Measurements from ENCODE around the gene ZNF189. TPM values are rescaled to one million over a fixed set of nuclear protein-coding genes. Genes with fewer than 3 reads are reported as not detected.

ZNF189 gene
- total RNA-seq, 1 donor from 2014 or later: 21.9 TPM

DNA sequence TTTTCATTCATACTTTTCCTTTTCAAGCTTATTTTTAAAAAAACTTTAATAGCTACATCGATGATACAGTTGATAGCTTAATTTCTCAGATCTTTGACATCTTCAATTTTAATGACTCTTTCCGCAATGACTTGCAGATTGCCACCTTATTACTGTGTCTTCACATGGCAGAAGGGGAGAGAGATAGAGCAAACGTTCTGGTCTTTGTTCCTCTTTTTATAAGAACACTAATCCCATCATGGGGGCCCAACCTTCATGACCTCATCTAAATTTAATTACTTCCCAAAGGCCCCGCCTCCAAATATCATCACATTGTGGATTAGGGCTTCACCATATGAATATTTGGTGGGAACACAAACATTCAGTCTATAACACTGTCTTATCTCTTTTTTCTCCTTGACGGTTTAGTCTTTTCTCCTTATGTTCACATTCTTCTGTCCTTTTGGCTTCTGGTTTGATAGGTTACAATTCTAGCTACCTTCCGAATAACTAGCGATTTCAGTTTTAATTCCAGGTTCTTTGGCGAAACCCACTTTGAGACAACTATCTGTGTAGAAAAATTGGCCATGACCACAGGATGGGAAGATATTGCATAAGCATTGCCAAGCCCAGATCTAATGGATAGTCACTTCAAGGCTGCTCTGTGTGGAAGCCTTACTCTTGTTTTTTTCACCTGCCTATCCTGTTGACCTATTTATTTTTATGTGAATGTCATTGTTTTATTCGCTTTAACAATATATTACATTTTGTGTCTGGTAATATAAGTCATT, 5.0 kb downstream of the ZNF189 start:
- peaks cover 37% of the 10 kb centered on the region for H3K9me3 ChIP-seq
- no peak overlapping the region for H3K27ac ChIP-seq
- ATAC-seq (no peak), DNase-seq (no peak)
- H3K4me1 ChIP-seq: peaks cover 19% of the 10 kb centered on the region
- intact Hi-C loops (cut with DNase I): no loop called here
- H3K36me3 ChIP-seq: peaks cover 81% of the 10 kb centered on the region
- H3K4me3 ChIP-seq: no peak overlapping the region
- no peak for TF ChIP-seq CTCF (IDR thresholded peaks at IDR 0.05)
- H3K27me3 ChIP-seq: no peaks in the 10 kb centered on the region

DNA sequence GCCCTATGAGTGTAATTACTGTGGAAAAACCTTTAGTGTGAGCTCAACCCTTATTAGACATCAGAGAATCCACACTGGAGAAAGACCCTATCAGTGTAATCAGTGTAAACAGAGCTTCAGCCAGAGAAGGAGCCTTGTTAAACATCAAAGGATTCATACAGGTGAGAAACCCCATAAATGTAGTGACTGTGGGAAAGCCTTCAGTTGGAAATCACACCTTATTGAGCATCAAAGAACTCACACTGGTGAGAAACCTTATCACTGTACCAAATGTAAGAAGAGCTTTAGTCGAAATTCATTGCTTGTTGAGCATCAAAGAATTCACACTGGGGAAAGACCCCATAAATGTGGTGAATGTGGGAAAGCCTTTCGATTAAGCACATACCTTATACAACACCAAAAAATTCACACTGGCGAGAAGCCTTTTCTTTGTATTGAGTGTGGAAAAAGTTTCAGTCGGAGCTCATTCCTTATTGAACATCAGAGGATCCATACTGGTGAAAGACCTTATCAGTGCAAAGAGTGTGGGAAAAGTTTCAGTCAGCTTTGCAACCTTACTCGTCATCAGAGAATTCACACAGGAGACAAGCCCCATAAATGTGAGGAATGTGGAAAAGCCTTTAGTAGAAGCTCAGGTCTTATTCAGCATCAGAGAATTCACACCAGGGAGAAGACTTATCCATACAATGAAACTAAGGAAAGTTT, 9.9 kb downstream of the ZNF189 start:
- intact Hi-C loops (cut with DNase I): no loop called here
- H3K36me3 ChIP-seq: peaks cover 55% of the 10 kb centered on the region
- H3K9me3 ChIP-seq: peaks cover 79% of the 10 kb centered on the region
- no peak for ATAC-seq
- TF ChIP-seq CTCF (IDR thresholded peaks at IDR 0.05): no peak
- DNase-seq: no peak
- no peaks in the 10 kb centered on the region for H3K27me3 ChIP-seq
- H3K4me3 ChIP-seq: no peak overlapping the region
- no peak overlapping the region for H3K27ac ChIP-seq
- no peaks in the 10 kb centered on the region for H3K4me1 ChIP-seq

DNA sequence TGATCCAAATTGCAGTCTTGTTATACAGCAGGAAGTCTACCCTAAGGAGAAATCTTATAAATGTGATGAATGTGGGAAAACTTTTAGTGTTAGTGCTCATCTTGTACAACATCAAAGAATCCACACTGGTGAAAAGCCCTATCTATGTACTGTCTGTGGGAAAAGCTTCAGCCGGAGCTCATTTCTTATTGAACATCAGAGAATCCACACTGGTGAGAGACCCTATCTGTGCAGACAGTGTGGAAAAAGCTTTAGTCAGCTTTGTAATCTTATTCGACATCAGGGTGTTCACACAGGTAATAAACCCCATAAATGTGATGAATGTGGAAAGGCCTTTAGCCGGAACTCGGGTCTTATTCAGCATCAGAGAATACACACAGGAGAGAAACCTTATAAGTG, 10.4 kb downstream of the ZNF189 start:
- H3K36me3 ChIP-seq: peaks cover 50% of the 10 kb centered on the region
- ATAC-seq (no peak), DNase-seq (no peak)
- no peaks in the 10 kb centered on the region for H3K27me3 ChIP-seq
- peaks cover 84% of the 10 kb centered on the region for H3K9me3 ChIP-seq
- H3K27ac ChIP-seq: no peak overlapping the region
- intact Hi-C loops (cut with DNase I): no loop called here
- no peak overlapping the region for H3K4me3 ChIP-seq
- TF ChIP-seq CTCF (IDR thresholded peaks at IDR 0.05): no peak
- H3K4me1 ChIP-seq: no peaks in the 10 kb centered on the region

DNA sequence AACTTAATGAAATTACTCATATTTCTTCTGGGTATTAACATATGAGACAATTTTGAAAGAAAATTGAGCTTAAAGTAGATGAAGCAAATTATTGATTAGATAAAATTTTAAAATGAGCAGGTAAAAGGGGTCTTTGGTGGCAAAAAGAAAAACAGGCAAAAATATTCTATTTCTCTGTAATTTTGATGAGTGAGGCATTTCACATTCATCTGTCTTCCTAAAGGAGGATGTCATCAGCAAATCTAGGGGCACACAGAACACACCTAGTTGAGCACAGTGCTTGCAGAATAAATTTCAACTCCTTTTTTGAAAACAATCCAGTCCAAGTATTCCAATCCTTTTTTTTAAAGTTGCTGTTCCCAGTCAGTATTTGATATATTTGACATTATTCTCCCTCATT, 16.2 kb downstream of the ZNF189 start:
- peaks cover 54% of the 10 kb centered on the region for H3K9me3 ChIP-seq
- intact Hi-C loops (cut with DNase I): no loop called here

GRCh38 chr9:101415578-101415977, 16.9 kb downstream of the ZNF189 start:
- ATAC-seq: no peak
- Histone ChIP-seq H3K27ac (no peak overlapping the region), H3K4me1 (no peaks in the 10 kb centered on the region), H3K9me3 (peaks cover 46% of the 10 kb centered on the region), H3K36me3 (no peaks in the 10 kb centered on the region), H3K4me3 (no peak overlapping the region), H3K27me3 (no peaks in the 10 kb centered on the region)
- intact Hi-C loops (cut with DNase I): no loop called here
- no peak for DNase-seq
- TF ChIP-seq CTCF (IDR thresholded peaks at IDR 0.05): no peak

More for the DNA sequence above, 16.2 kb downstream of the ZNF189 start:
- Histone ChIP-seq H3K36me3 (no peaks in the 10 kb centered on the region), H3K4me3 (no peak overlapping the region), H3K27ac (no peak overlapping the region), H3K4me1 (no peaks in the 10 kb centered on the region), H3K27me3 (no peaks in the 10 kb centered on the region)
- ATAC-seq: no peak
- no peak for DNase-seq
- TF ChIP-seq CTCF (IDR thresholded peaks at IDR 0.05): no peak

Measured in upper lobe of right lung (tissue), 1 donor.